Activated CD8-positive, alpha-beta T cell treated with anti-CD3 and anti-CD28 coated beads, Interleukin-2, amount 10 ng/mL, durations not matched to agents 7 days and 5 days (primary cell): ENCODE data around the gene TMEM179. TPM values are rescaled to one million over a fixed set of nuclear protein-coding genes. Genes with fewer than 3 reads are reported as not detected.

Experiments
- ATAC-seq: fragments of 150-1000 bp; cut with Tn5 transposase; one replicate; pipeline ENCODE4 v1.10.0; 2021; ENCODE audit warnings: moderate library complexity
- CTCF ChIA-PET: fragments of 350-600 bp; sonication (Branson Sonifier 250); formaldehyde crosslinking; loops from one replicate; lab custom pipeline; 2021; ENCODE audit warnings: antibody characterized with exemption; lab: Charles Lee
- POLR2A ChIA-PET: fragments of 350-600 bp; sonication (Branson Sonifier 250); formaldehyde crosslinking; loops from one replicate; lab custom pipeline; 2021; ENCODE audit warnings: antibody characterized with exemption; lab: Charles Lee
- DNase-seq: peaks from one replicate; pipeline ENCODE4 v3.0.0-alpha.2; 2020
- H3K27ac Mint-ChIP-seq: one replicate; pipeline ENCODE4 v1.8.0; 2021; ENCODE audit warnings: mild to moderate bottlenecking, mixed read lengths
- H3K27me3 Mint-ChIP-seq: one replicate; pipeline ENCODE4 v1.8.0; 2021; ENCODE audit warnings: low read depth, mixed read lengths
- H3K36me3 Mint-ChIP-seq: one replicate; pipeline ENCODE4 v1.8.0; 2021; ENCODE audit warnings: low read depth, mixed read lengths
- H3K4me1 Mint-ChIP-seq: one replicate; pipeline ENCODE4 v1.8.0; 2021; ENCODE audit warnings: low read depth, mixed read lengths
- H3K4me3 Mint-ChIP-seq: one replicate; pipeline ENCODE4 v1.8.0; 2021; ENCODE audit warnings: mild to moderate bottlenecking, mixed read lengths
- H3K9me3 Mint-ChIP-seq: one replicate; pipeline ENCODE4 v1.8.0; 2022; ENCODE audit warnings: mixed read lengths; ENCODE audit not compliant: insufficient read depth
- total RNA-seq, 2 experiments: library from RNA; stranded (reverse); gene quantifications; one replicate each; pipeline ENCODE4 v1.2.3, GENCODE V29; 2021

The TMEM179 gene
- total RNA-seq, 2 experiments from 2014 or later: not detected

GRCh38 chr14:104553166-104554087 is 51.1 kb downstream of the TMEM179 start:
- DNase-seq: no peak
- POLR2A ChIA-PET: no interaction called here
- H3K9me3 Mint-ChIP-seq: no peaks in the 10 kb centered on the region
- no peak for ATAC-seq
- no peak overlapping the region for H3K27ac Mint-ChIP-seq
- no peak overlapping the region for H3K4me3 Mint-ChIP-seq
- no peaks in the 10 kb centered on the region for H3K36me3 Mint-ChIP-seq
- H3K27me3 Mint-ChIP-seq: no peaks in the 10 kb centered on the region
- H3K4me1 Mint-ChIP-seq: no peaks in the 10 kb centered on the region
- CTCF ChIA-PET: interaction anchor here (1.7 kb wide), 1 partner anchor 11 kb away, joined by 4 read pairs; no protein-coding TSS in a partner anchor

GRCh38 chr14:104552738-104553125 is 51.8 kb downstream of the TMEM179 start:
- Mint-ChIP-seq H3K36me3 (no peaks in the 10 kb centered on the region), H3K4me1 (no peaks in the 10 kb centered on the region), H3K27me3 (no peaks in the 10 kb centered on the region), H3K9me3 (no peaks in the 10 kb centered on the region), H3K27ac (no peak overlapping the region), H3K4me3 (no peak overlapping the region)
- no peak for ATAC-seq
- ChIA-PET POLR2A (no interaction called here), CTCF (no interaction called here)
- no peak for DNase-seq

- POLR2A ChIA-PET: no interaction called here
- Mint-ChIP-seq H3K9me3 (no peaks in the 10 kb centered on the region), H3K36me3 (no peaks in the 10 kb centered on the region), H3K4me1 (no peaks in the 10 kb centered on the region), H3K4me3 (no peak overlapping the region), H3K27me3 (no peaks in the 10 kb centered on the region), H3K27ac (no peak overlapping the region)
- CTCF ChIA-PET: no interaction called here
- ATAC-seq: no peak
- DNase-seq: no peak
Observed at GRCh38 chr14:104551851-104552737, 52.5 kb downstream of the TMEM179 start.

GRCh38 chr14:104550861-104551728 is 53.5 kb downstream of the TMEM179 start:
- Mint-ChIP-seq H3K27ac (no peak overlapping the region), H3K36me3 (no peaks in the 10 kb centered on the region), H3K4me3 (no peak overlapping the region), H3K4me1 (no peaks in the 10 kb centered on the region), H3K9me3 (no peaks in the 10 kb centered on the region), H3K27me3 (no peaks in the 10 kb centered on the region)
- ChIA-PET CTCF (no interaction called here), POLR2A (no interaction called here)
- DNase-seq (no peak), ATAC-seq (no peak)

GRCh38 chr14:104550340-104550860 is 54.2 kb downstream of the TMEM179 start:
- ChIA-PET POLR2A (no interaction called here), CTCF (no interaction called here)
- H3K27me3 Mint-ChIP-seq: no peaks in the 10 kb centered on the region
- no peak overlapping the region for H3K27ac Mint-ChIP-seq
- no peaks in the 10 kb centered on the region for H3K9me3 Mint-ChIP-seq
- no peak for DNase-seq
- H3K4me3 Mint-ChIP-seq: no peak overlapping the region
- H3K4me1 Mint-ChIP-seq: no peaks in the 10 kb centered on the region
- ATAC-seq: no peak
- H3K36me3 Mint-ChIP-seq: no peaks in the 10 kb centered on the region

- Mint-ChIP-seq H3K4me3 (no peak overlapping the region), H3K9me3 (no peaks in the 10 kb centered on the region), H3K27ac (no peak overlapping the region), H3K4me1 (no peaks in the 10 kb centered on the region), H3K27me3 (peaks cover 1% of the 10 kb centered on the region), H3K36me3 (no peaks in the 10 kb centered on the region)
- DNase-seq (no peak), ATAC-seq (no peak)
- POLR2A ChIA-PET: no interaction called here
- CTCF ChIA-PET: no interaction called here
Observed at GRCh38 chr14:104549536-104550339, 54.8 kb downstream of the TMEM179 start.

- no peaks in the 10 kb centered on the region for H3K9me3 Mint-ChIP-seq
- no peak for DNase-seq
- ChIA-PET POLR2A (no interaction called here), CTCF (no interaction called here)
- no peaks in the 10 kb centered on the region for H3K4me1 Mint-ChIP-seq
- H3K4me3 Mint-ChIP-seq: no peak overlapping the region
- ATAC-seq: no peak
- peaks cover 2% of the 10 kb centered on the region for H3K27me3 Mint-ChIP-seq
- H3K36me3 Mint-ChIP-seq: no peaks in the 10 kb centered on the region
- no peak overlapping the region for H3K27ac Mint-ChIP-seq
Observed at GRCh38 chr14:104548802-104549535, 55.6 kb downstream of the TMEM179 start.

GRCh38 chr14:104547998-104548700 is 56.4 kb downstream of the TMEM179 start:
- no peak for DNase-seq
- CTCF ChIA-PET: no interaction called here
- H3K27ac Mint-ChIP-seq: no peak overlapping the region

GRCh38 chr14:104547310-104547997 is 57.1 kb downstream of the TMEM179 start:
- no peaks in the 10 kb centered on the region for H3K36me3 Mint-ChIP-seq
- no peak overlapping the region for H3K27ac Mint-ChIP-seq
- H3K4me1 Mint-ChIP-seq: no peaks in the 10 kb centered on the region
- DNase-seq (no peak), ATAC-seq (no peak)
- POLR2A ChIA-PET: no interaction called here
- H3K27me3 Mint-ChIP-seq: peaks cover 5% of the 10 kb centered on the region
- no peak overlapping the region for H3K4me3 Mint-ChIP-seq
- no peaks in the 10 kb centered on the region for H3K9me3 Mint-ChIP-seq
- CTCF ChIA-PET: no interaction called here

More at GRCh38 chr14:104547998-104548700, 56.4 kb downstream of the TMEM179 start:
- no peaks in the 10 kb centered on the region for H3K9me3 Mint-ChIP-seq
- H3K27me3 Mint-ChIP-seq: peaks cover 2% of the 10 kb centered on the region
- no peaks in the 10 kb centered on the region for H3K36me3 Mint-ChIP-seq
- POLR2A ChIA-PET: no interaction called here
- no peak for ATAC-seq
- no peak overlapping the region for H3K4me3 Mint-ChIP-seq
- no peaks in the 10 kb centered on the region for H3K4me1 Mint-ChIP-seq
